CD4-positive, alpha-beta memory T cell (primary cell): ENCODE measurements around the gene ECHDC3. TPM values are rescaled to one million over a fixed set of nuclear protein-coding genes. Genes with fewer than 3 reads are reported as not detected.

Experiments used
- CTCF ChIA-PET: fragments of 350-600 bp; sonication (Branson Sonifier 250); formaldehyde crosslinking; loops from one replicate; lab custom pipeline; 2021; ENCODE audit warnings: inconsistent platforms; ENCODE audit not compliant: partially characterized antibody; lab: Charles Lee
- POLR2A ChIA-PET: fragments of 350-600 bp; sonication (Branson Sonifier 250); formaldehyde crosslinking; loops from one replicate; lab custom pipeline; 2021; ENCODE audit not compliant: partially characterized antibody; lab: Charles Lee
- DNase-seq, 5 donors: peaks; one replicate each; pipeline versions ENCODE4 v3.0.0 to v3.0.0-alpha.2; 2020 to 2022; ENCODE audit warnings: mixed read lengths in 1 of 5
- H3K27ac ChIP-seq: one replicate; pipeline ENCODE4 v1.7.0; 2013; ENCODE audit warnings: low read depth, low read length
- H3K27me3 ChIP-seq: 2 replicates; pipeline ENCODE4 v1.7.0; 2013; ENCODE audit warnings: mild to moderate bottlenecking, low read length, moderate library complexity; ENCODE audit not compliant: insufficient read depth
- H3K36me3 ChIP-seq: 2 replicates; pipeline ENCODE4 v1.7.0; 2013; ENCODE audit warnings: mild to moderate bottlenecking, low read length, moderate library complexity; ENCODE audit not compliant: insufficient read depth
- H3K4me1 ChIP-seq: 2 replicates; pipeline ENCODE4 v1.7.0; 2013; ENCODE audit warnings: mild to moderate bottlenecking, low read length, moderate library complexity; ENCODE audit not compliant: insufficient read depth
- H3K4me3 ChIP-seq, 2 donors: one replicate each; pipeline ENCODE4 v1.7.0; 2013; ENCODE audit warnings: low read length in 2 of 2, mild to moderate bottlenecking in 1 of 2
- H3K9me3 ChIP-seq, 2 donors: one replicate each; pipeline ENCODE4 v1.7.0; 2013; ENCODE audit warnings: low read length in 2 of 2, control low read depth in 1 of 2; ENCODE audit not compliant: control insufficient read depth in 1 of 2
- H3K27ac Mint-ChIP-seq, 7 donors: one replicate each; pipeline ENCODE4 v1.8.0; 2020 to 2021; ENCODE audit warnings: mixed read lengths in 7 of 7, mild to moderate bottlenecking in 6 of 7, inconsistent platforms in 3 of 7, moderate library complexity in 3 of 7
- H3K27me3 Mint-ChIP-seq, 2 donors: one replicate each; pipeline ENCODE4 v1.8.0; 2020 to 2021; ENCODE audit warnings: mixed read lengths in 2 of 2
- H3K36me3 Mint-ChIP-seq, 2 donors: one replicate each; pipeline ENCODE4 v1.8.0; 2020 to 2021; ENCODE audit warnings: mixed read lengths in 2 of 2, inconsistent platforms in 1 of 2, mild to moderate bottlenecking in 1 of 2
- H3K4me1 Mint-ChIP-seq, 4 donors: one replicate each; pipeline ENCODE4 v1.8.0; 2020 to 2021; ENCODE audit warnings: mixed read lengths in 4 of 4, mild to moderate bottlenecking in 1 of 4
- H3K4me3 Mint-ChIP-seq, 8 donors: one replicate each; pipeline ENCODE4 v1.8.0; 2020 to 2021; ENCODE audit warnings: mixed read lengths in 8 of 8, mild to moderate bottlenecking in 7 of 8, moderate library complexity in 6 of 8, inconsistent platforms in 3 of 8
- H3K9me3 Mint-ChIP-seq, 8 donors: one replicate each; pipeline ENCODE4 v1.8.0; 2020 to 2021; ENCODE audit warnings: mixed read lengths in 8 of 8, mild to moderate bottlenecking in 5 of 8, inconsistent platforms in 3 of 8, moderate library complexity in 1 of 8
- intact Hi-C: fragments of 100-400 bp; cut with micrococcal nuclease; formaldehyde crosslinking; loops from one replicate; pipeline ENCODE4 v1.15.1; 2023
- polyA plus RNA-seq, 2 donors: library from polyadenylated mRNA; unstranded; fragments of 300-500 nt; fragmentation: Illumina TruSeq; gene quantifications; one replicate each; pipeline ENCODE4 v1.2.3, GENCODE V29; 2021
- total RNA-seq, 2 experiments: library from RNA; stranded (reverse); gene quantifications; one replicate each; pipeline ENCODE4 v1.2.3, GENCODE V29; 2021

Gene ECHDC3
- total and polyA plus RNA-seq, 4 experiments from 2014 or later, result 0.14 to 0.49 (median 0.47) TPM; not detected in 1

- Histone ChIP-seq H3K27me3 (no peaks in the 10 kb centered on the region), H3K4me1 (no peaks in the 10 kb centered on the region), H3K4me3 (no peak overlapping the region), H3K9me3 (no peaks in the 10 kb centered on the region), H3K36me3 (no peaks in the 10 kb centered on the region), H3K27ac (no peak overlapping the region)
- POLR2A ChIA-PET, result no interaction called here
- CTCF ChIA-PET, result no interaction called here
- intact Hi-C loops, result no loop called here
- Mint-ChIP-seq H3K4me1 (no peaks in the 10 kb centered on the region), H3K27me3 (peaks cover 1 to 4% of the 10 kb centered on the region in 2 donors), H3K36me3 (no peaks in the 10 kb centered on the region), H3K27ac (no peak overlapping the region), H3K9me3 (no peaks in the 10 kb centered on the region), H3K4me3 (no peak overlapping the region)
- no peak for DNase-seq
Observed at GRCh38 chr10:11700539-11700938, 41.6 kb upstream of the ECHDC3 start.

- Histone ChIP-seq H3K4me1 (no peaks in the 10 kb centered on the region), H3K27me3 (no peaks in the 10 kb centered on the region), H3K36me3 (no peaks in the 10 kb centered on the region), H3K27ac (no peak overlapping the region), H3K4me3 (no peak overlapping the region), H3K9me3 (no peaks in the 10 kb centered on the region)
- intact Hi-C loops, result no loop called here
- Mint-ChIP-seq H3K4me3 (no peak overlapping the region), H3K4me1 (no peaks in the 10 kb centered on the region), H3K9me3 (no peaks in the 10 kb centered on the region), H3K27me3 (peaks cover 1 to 6% of the 10 kb centered on the region in 2 donors), H3K36me3 (peaks cover 0 to 3% of the 10 kb centered on the region in 2 donors), H3K27ac (no peak overlapping the region)
- DNase-seq, result no peak
- POLR2A ChIA-PET, result no interaction called here
- CTCF ChIA-PET, result no interaction called here
Observed at GRCh38 chr10:11701451-11702095, 40.6 kb upstream of the ECHDC3 start.

GRCh38 chr10:11702264-11702663, 39.9 kb upstream of the ECHDC3 start:
- Mint-ChIP-seq H3K4me3 (no peak overlapping the region), H3K4me1 (no peaks in the 10 kb centered on the region), H3K9me3 (no peaks in the 10 kb centered on the region), H3K36me3 (peaks cover 0 to 3% of the 10 kb centered on the region in 2 donors), H3K27me3 (peaks cover 1 to 3% of the 10 kb centered on the region in 2 donors), H3K27ac (no peak overlapping the region)
- Histone ChIP-seq H3K27me3 (no peaks in the 10 kb centered on the region), H3K4me3 (no peak overlapping the region), H3K9me3 (no peaks in the 10 kb centered on the region), H3K27ac (no peak overlapping the region), H3K36me3 (no peaks in the 10 kb centered on the region), H3K4me1 (no peaks in the 10 kb centered on the region)
- DNase-seq, result no peak
- ChIA-PET CTCF (no interaction called here), POLR2A (no interaction called here)
- intact Hi-C loops, result no loop called here

DNA sequence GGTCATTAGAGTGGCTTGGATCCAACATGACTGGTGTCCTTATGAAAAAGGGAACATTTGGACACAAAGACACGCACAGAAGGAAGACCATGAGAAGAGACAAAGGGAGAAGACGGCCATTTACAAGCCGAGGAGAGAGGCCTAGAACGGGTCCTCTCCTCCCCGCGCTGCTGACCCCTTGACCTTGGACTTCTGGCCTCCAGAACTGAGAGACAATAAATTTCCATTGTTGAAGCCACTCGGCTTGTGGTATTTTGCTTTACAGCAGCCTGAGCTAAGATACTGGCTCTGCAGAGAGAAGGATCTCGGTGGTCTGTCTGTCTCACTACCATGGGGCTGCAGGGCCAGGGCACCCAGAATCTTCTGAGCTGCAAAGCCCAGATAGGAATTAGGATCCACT, 38.1 kb upstream of the ECHDC3 start:
- Mint-ChIP-seq H3K4me1 (peaks cover 0 to 5% (median 0%) of the 10 kb centered on the region in 4 donors), H3K4me3 (no peak overlapping the region), H3K27ac (no peak overlapping the region), H3K27me3 (peaks cover 1 to 6% of the 10 kb centered on the region in 2 donors), H3K36me3 (peaks cover 0 to 3% of the 10 kb centered on the region in 2 donors), H3K9me3 (no peaks in the 10 kb centered on the region)
- Histone ChIP-seq H3K4me1 (no peaks in the 10 kb centered on the region), H3K27me3 (no peaks in the 10 kb centered on the region), H3K4me3 (no peak overlapping the region), H3K9me3 (no peaks in the 10 kb centered on the region), H3K27ac (no peak overlapping the region), H3K36me3 (no peaks in the 10 kb centered on the region)
- no peak for DNase-seq
- CTCF ChIA-PET, result no interaction called here
- POLR2A ChIA-PET, result no interaction called here
- intact Hi-C loops, result no loop called here

DNA sequence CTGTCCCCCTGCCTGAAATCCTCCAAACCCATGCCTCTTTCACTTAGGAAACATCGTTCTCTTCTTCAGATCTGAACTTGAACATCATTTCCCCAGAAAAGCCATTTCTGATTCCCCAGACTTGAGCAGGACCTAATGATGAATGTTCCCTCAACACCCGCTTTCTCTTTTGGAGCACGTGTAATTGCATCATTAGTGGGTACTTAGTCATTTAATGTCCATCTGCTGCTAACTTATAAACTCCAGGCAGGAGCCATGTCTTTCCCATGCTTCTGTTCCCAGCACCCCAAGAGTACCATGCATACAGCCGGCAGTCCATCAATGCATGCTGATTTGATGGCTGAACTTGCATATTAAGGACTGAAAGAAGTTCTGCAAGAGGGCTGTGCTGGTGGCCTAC, 36.5 kb upstream of the ECHDC3 start:
- DNase-seq, result no peak
- Histone ChIP-seq H3K36me3 (no peaks in the 10 kb centered on the region), H3K27ac (no peak overlapping the region), H3K27me3 (no peaks in the 10 kb centered on the region), H3K4me3 (no peak overlapping the region), H3K4me1 (peaks cover 9% of the 10 kb centered on the region), H3K9me3 (no peaks in the 10 kb centered on the region)
- no peak overlapping the region for H3K27ac Mint-ChIP-seq
- no peak overlapping the region for H3K4me3 Mint-ChIP-seq
- peaks cover 0 to 3% of the 10 kb centered on the region in 2 donors for H3K36me3 Mint-ChIP-seq
- peaks cover 1 to 6% of the 10 kb centered on the region in 2 donors for H3K27me3 Mint-ChIP-seq
- intact Hi-C loops, result no loop called here
- ChIA-PET CTCF (no interaction called here), POLR2A (no interaction called here)
- no peaks in the 10 kb centered on the region for H3K9me3 Mint-ChIP-seq
- H3K4me1 Mint-ChIP-seq, result peaks cover 5 to 12% (median 5%) of the 10 kb centered on the region in 4 donors

DNA sequence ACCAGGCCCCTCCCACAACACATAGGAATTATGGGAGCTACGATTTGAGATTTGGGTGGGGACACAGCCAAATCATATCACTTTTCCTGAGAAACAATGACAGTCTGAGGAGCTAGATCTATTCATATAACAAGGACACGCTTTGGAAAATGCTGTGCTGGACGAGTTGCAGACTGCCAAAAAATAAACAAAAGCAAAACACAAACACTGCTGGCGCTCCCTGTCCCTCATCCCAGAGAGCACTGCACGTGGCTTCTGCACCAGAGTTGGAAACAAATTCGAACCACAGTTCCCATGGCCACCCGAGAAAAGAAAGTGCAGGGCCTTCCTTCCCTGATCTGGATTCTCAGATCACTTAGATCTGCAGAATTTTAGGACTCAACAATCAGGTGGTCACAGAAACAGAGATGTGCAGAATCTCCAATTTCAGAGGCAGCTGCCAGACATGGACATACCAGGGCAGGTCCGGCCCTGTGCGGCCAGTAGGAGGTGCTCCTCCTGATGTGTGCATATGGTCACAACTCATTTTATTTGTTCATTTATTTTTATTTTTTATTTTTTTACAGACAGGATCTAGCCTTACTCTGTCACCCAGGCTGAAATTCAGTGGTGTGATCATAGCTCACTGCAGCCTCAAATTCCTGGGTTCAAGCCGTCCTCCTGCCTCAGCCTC, 35.2 kb upstream of the ECHDC3 start:
- peaks cover 9% of the 10 kb centered on the region for H3K4me1 ChIP-seq
- DNase-seq, result no peak
- H3K4me3 ChIP-seq, result no peak overlapping the region
- Mint-ChIP-seq H3K36me3 (peaks cover 0 to 3% of the 10 kb centered on the region in 2 donors), H3K27ac (no peak overlapping the region), H3K4me1 (peaks cover 7 to 16% (median 8%) of the 10 kb centered on the region in 4 donors), H3K27me3 (peaks cover 1 to 6% of the 10 kb centered on the region in 2 donors), H3K9me3 (no peaks in the 10 kb centered on the region), H3K4me3 (no peak overlapping the region)
- CTCF ChIA-PET, result no interaction called here
- H3K36me3 ChIP-seq, result no peaks in the 10 kb centered on the region
- no peak overlapping the region for H3K27ac ChIP-seq
- POLR2A ChIA-PET, result no interaction called here
- intact Hi-C loops, result no loop called here
- H3K9me3 ChIP-seq, result no peaks in the 10 kb centered on the region
- H3K27me3 ChIP-seq, result no peaks in the 10 kb centered on the region

DNA sequence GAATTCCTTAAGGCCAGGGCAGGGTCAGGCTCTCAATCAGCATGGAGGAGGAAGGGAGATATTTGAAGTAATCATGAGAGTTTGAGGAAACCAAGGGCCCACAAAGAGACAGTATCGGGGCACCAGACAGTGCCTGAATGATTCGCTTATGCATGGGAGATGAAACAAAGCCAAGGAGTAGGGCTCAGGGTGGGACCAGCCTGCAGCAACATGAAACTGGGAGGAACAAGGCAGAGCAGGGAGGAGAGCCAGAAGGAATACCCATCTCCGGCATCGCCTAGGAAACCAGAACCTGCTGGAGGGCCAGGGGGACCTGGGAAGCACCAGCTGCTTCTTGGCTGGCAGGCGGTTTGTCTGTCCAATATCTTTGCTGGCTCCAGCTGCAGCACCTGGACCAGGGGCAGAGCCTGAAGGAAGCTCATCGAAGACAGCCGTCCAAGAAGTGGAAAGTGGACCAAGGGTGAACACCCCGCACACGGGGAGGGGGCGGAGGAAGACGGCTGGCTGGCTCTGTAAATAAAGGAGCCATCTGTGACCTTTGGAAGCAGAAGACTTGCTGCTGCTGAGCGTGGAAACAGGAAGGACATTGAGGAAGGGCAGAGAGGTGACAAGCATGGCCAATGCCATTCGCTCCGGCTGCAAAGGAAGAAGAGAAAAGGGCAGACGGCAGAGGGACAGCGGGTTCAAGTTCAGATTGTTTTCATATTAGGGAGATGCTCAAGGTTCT, 34.4 kb upstream of the ECHDC3 start:
- peaks cover 0 to 3% of the 10 kb centered on the region in 2 donors for H3K36me3 Mint-ChIP-seq
- Histone ChIP-seq H3K9me3 (no peaks in the 10 kb centered on the region), H3K4me1 (peaks cover 12% of the 10 kb centered on the region), H3K27ac (no peak overlapping the region), H3K4me3 (no peak overlapping the region), H3K27me3 (no peaks in the 10 kb centered on the region), H3K36me3 (no peaks in the 10 kb centered on the region)
- H3K4me3 Mint-ChIP-seq, result no peak overlapping the region
- intact Hi-C loops, result no loop called here
- H3K27me3 Mint-ChIP-seq, result peaks cover 3 to 6% of the 10 kb centered on the region in 2 donors
- H3K4me1 Mint-ChIP-seq, result peaks cover 7 to 18% (median 9%) of the 10 kb centered on the region in 4 donors
- H3K27ac Mint-ChIP-seq, result no peak overlapping the region
- DNase-seq, result no peak
- ChIA-PET POLR2A (no interaction called here), CTCF (no interaction called here)
- no peaks in the 10 kb centered on the region for H3K9me3 Mint-ChIP-seq
